Prostate gland (tissue), 2 donors: ENCODE measurements around the gene TRIM29. TPM values are rescaled to one million over a fixed set of nuclear protein-coding genes. Genes with fewer than 3 reads are reported as not detected.

Experiments
- DNase-seq: peaks from one replicate; pipeline ENCODE4 v3.0.0-alpha.2; 2019; ENCODE audit warnings: low spot score
- H3K27ac ChIP-seq, 2 donors: fragments of 200-600 bp; sonication (generic); 2 replicates each; pipeline ENCODE4 v1.5.1; 2017 to 2019
- H3K27me3 ChIP-seq: fragments of 200-600 bp; sonication (generic); replicated peaks from 2 replicates; pipeline ENCODE4 v1.5.1; 2019; ENCODE audit not compliant: insufficient read depth
- H3K36me3 ChIP-seq, 2 donors: fragments of 200-600 bp; sonication (generic); 1 replicate in 1 of 2; 2 replicates in 1 of 2; pipeline versions ENCODE4 v1.5.1 to v1.8.1; 2017 to 2019
- H3K4me1 ChIP-seq: fragments of 200-600 bp; sonication (generic); replicated peaks from 2 replicates; pipeline ENCODE4 v1.5.1; 2019
- H3K4me3 ChIP-seq, 2 donors: fragments of 200-600 bp; sonication (generic); 2 replicates each; pipeline ENCODE4 v1.5.1; 2017 to 2019
- H3K9me3 ChIP-seq: fragments of 200-600 bp; sonication (generic); 2 replicates; pipeline ENCODE4 v1.5.1; 2017
- POLR2A ChIP-seq: fragments of 450-650 bp; IDR thresholded peaks from one replicate; pipeline ENCODE4 v1.6.1; 2016; ENCODE audit warnings: antibody characterized with exemption, mild to moderate bottlenecking
- POLR2AphosphoS5 ChIP-seq: sonication (generic); formaldehyde crosslinking; IDR thresholded peaks from one replicate; pipeline ENCODE4 v1.6.1; 2017; ENCODE audit warnings: antibody characterized with exemption
- WGBS: methylation state at CpG from one replicate; pipeline ENCODE4 v1.1.5; 2018; 5-methylcytosine and 5-hydroxymethylcytosine counted together
- intact Hi-C: fragments of 100-400 bp; cut with DNase I; formaldehyde crosslinking; loops from one replicate; pipeline ENCODE4 v1.14.2; 2022
- total RNA-seq, 2 donors: library from RNA; depleted of rRNA; stranded (reverse); fragments of >200 nt; gene quantifications; one replicate each; pipeline ENCODE4 v1.1.0, GENCODE V29; 2016
- TF ChIP-seq, protein P1 (sequence below), 4 experiments: fragments of 200-600 bp in 2 of 4; fragments of 450-650 bp in 2 of 4; sonication (generic) in 2 of 4; IDR thresholded peaks; 1 replicate in 3 of 4; 2 replicates in 1 of 4; pipeline ENCODE4 v1.5.1; 2016 to 2019; ENCODE audit warnings: antibody characterized with exemption in 4 of 4, mild to moderate bottlenecking in 2 of 4, moderate library complexity in 2 of 4

TRIM29 gene
- total RNA-seq, 2 donors from 2014 or later = 73.7 to 126 TPM

DNA sequence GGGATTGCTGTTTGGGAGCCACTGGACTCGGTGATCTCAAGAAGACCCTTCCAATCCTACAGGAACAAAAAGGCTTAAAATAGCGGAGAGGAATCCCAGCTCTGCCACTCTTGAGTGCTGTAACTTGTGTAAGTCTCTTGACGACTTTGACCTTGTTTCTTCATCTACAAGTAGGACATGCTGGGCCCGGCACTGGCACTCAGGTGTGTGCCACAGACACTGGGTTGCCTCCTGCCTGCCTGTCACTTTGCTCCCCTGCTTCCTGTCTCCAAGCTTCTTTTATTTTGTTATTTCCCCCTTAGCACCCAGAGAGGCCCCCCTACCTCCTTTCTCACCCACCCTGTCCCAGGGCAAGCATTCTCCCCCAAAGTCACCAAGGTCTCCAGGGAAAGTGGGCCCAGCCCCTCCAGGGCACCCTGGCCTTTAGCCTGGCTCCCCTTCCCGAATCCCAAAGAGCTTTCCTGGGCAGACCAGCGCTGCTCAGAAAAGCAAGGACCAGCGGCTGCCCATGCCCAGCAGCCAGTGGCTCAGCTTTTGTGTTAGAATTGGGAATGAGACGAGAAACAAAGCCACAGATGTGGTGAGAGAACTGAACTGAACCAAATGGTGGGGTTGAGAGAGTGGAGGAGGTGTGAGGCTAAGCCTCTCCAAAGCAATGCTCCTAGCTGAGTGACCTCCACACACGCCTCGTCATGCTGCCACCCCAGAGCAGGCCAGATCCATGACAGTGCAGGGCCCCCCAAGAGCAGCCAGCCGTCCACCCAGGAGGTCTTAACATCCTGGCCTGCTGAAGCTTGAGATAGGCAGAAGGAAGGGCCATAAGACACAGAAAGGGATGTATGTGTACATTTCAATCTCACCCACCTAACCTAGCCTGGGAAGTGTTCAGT is 4.5 kb downstream of the TRIM29 start:
- DNase-seq = no peak
- TF ChIP-seq POLR2AphosphoS5 (no peak), POLR2A (no peak)
- TF ChIP-seq, protein P1, sequence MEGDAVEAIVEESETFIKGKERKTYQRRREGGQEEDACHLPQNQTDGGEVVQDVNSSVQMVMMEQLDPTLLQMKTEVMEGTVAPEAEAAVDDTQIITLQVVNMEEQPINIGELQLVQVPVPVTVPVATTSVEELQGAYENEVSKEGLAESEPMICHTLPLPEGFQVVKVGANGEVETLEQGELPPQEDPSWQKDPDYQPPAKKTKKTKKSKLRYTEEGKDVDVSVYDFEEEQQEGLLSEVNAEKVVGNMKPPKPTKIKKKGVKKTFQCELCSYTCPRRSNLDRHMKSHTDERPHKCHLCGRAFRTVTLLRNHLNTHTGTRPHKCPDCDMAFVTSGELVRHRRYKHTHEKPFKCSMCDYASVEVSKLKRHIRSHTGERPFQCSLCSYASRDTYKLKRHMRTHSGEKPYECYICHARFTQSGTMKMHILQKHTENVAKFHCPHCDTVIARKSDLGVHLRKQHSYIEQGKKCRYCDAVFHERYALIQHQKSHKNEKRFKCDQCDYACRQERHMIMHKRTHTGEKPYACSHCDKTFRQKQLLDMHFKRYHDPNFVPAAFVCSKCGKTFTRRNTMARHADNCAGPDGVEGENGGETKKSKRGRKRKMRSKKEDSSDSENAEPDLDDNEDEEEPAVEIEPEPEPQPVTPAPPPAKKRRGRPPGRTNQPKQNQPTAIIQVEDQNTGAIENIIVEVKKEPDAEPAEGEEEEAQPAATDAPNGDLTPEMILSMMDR (IDR thresholded peaks at IDR 0.05) = no peak
- Histone ChIP-seq H3K4me1 (peaks cover 4% of the 10 kb centered on the region), H3K27me3 (no peaks in the 10 kb centered on the region), H3K4me3 (no peak overlapping the region), H3K9me3 (no peaks in the 10 kb centered on the region), H3K36me3 (no peaks in the 10 kb centered on the region), H3K27ac (peak overlapping the region; percentile 82 to 84)
- WGBS = 59% methylated on average over 11 of the region's 11 CpGs
- intact Hi-C loops = no loop called here

DNA sequence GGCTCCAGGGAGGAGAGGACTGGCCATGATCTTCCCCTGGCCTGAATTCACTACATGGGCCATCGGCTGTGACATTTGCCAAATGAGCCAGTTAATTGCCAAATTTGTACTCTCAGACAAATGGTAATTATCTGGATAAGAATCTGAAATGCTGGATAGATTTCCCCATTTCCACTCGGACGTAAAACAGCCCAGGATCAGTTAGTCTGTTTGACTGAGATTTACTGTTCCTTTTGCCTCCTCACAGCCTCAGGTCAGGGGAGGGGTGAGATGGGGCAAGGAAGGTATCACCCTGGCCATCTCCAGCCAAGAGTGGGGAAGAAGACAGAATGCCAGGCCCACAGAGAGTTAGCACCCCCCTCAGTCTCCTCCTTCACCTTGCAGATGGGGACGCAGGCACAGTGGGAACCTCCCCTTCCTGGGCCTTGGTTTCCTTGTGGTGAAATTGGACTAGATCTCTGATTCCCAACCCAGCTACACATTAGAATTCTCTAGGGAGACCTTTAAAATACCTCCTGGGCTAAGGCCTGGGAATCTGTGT is 5.2 kb downstream of the TRIM29 start:
- no peaks in the 10 kb centered on the region for H3K36me3 ChIP-seq
- H3K27me3 ChIP-seq = no peaks in the 10 kb centered on the region
- H3K4me3 ChIP-seq = no peak overlapping the region
- no peaks in the 10 kb centered on the region for H3K9me3 ChIP-seq
- 43% methylated on average over 4 of the region's 4 CpGs for WGBS
- no peak for DNase-seq
- H3K27ac ChIP-seq = peak overlapping the region; percentile 82 to 84
- H3K4me1 ChIP-seq = peaks cover 4% of the 10 kb centered on the region
- TF ChIP-seq POLR2A (no peak), POLR2AphosphoS5 (no peak)
- TF ChIP-seq, protein P1 (IDR thresholded peaks at IDR 0.05) = no peak
- intact Hi-C loops = no loop called here

DNA sequence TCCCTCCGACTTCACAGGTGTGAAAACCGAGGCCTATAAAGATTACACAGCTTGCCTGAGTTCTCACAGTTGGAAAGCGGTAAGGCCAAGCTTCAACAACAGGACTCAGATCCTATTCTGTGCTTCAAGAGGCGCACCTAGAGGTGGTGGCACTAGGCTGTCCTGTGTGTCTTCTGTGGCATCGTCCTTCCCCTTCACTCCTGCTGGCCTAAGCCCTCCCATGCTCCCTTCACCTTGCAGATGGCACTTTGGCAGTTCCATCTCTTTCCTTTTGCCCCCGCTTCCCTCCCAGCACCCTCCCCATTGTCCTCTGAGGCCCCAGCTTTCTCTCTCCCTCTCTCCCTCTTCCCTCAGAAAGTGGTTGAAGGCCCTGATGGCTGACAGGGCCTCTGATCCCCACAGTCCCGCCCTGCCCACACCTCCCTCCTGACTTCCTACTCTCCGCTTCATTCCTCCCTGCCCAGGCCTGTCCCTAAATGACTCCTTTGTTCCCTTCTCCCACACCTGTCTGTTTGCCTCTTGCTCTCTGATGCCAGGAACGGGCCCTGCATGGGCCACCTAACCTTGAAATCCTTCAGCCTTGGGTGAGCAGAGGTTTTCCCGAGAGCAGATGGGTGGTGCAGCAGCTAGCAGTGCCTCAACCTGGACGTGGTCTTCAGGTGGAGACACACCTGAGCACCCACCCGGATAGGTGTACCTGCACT is 5.8 kb downstream of the TRIM29 start:
- TF ChIP-seq POLR2A (peak; percentile 57), POLR2AphosphoS5 (peak; percentile 83)
- TF ChIP-seq, protein P1 (IDR thresholded peaks at IDR 0.05) = no peak
- DNase-seq = peak; percentile 86
- H3K36me3 ChIP-seq = no peaks in the 10 kb centered on the region
- no peaks in the 10 kb centered on the region for H3K27me3 ChIP-seq
- peak overlapping the region; percentile 82 to 84 for H3K27ac ChIP-seq
- no peaks in the 10 kb centered on the region for H3K9me3 ChIP-seq
- intact Hi-C loops = no loop called here
- H3K4me1 ChIP-seq = peaks cover 4% of the 10 kb centered on the region
- H3K4me3 ChIP-seq = no peak overlapping the region
- 44% methylated on average over 12 of the region's 12 CpGs for WGBS

DNA sequence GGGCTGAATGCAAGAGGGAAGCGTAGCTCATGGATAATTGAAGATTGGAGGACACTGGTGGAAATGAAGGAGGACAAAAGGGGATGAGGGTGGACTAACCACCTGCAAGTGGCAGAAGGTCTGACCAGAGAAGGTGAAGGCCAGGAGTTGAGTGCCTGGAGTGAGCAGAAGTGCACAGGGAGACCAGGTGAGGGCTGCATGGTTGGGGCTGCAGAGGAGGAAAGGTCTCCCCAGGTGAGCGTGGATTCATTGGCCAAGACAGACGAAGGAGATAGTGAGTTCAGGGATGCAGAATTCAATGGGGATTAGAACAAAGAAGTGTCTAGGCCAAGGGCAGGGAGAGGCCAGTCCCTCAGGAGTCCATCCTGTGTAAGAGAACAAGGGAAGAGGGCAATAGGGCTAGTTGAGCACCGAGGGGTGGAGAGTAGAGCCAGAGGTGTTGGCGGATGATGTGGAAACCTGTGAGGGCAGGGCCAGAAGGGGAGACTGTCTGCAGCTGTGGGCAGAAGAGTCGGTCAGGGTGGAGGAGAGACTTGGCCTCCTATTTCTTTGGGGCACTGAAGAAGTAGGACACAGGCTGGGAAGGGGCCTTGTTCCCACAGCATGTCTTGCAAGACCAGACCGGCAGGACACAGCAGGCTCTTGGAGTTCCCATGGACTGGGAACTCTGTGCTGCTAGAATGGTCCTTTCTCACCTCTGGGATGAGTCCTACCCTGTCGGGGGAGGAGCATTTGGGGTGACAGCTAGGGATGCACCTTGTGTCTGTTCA is 6.7 kb downstream of the TRIM29 start:
- Histone ChIP-seq H3K4me1 (peaks cover 4% of the 10 kb centered on the region), H3K4me3 (no peak overlapping the region), H3K36me3 (no peaks in the 10 kb centered on the region), H3K9me3 (no peaks in the 10 kb centered on the region), H3K27ac (peak overlapping the region; percentile 82 to 84), H3K27me3 (no peaks in the 10 kb centered on the region)
- TF ChIP-seq POLR2A = no peak
- TF ChIP-seq, protein P1 (IDR thresholded peaks at IDR 0.05) = no peak
- TF ChIP-seq POLR2AphosphoS5 = no peak
- 56% methylated on average over 8 of the region's 8 CpGs for WGBS
- intact Hi-C loops = no loop called here
- no peak for DNase-seq
